Breast epithelium (tissue), 3 donors: Measurements from ENCODE around the gene THSD4.

ENCODE experiments used
- POLR2A ChIP-seq: fragments of 450-650 bp; IDR thresholded peaks from one replicate; pipeline ENCODE4 v1.6.1; 2016; ENCODE audit warnings: antibody characterized with exemption, mild to moderate bottlenecking, moderate library complexity
- POLR2AphosphoS5 ChIP-seq, 3 donors: sonication (generic); formaldehyde crosslinking; IDR thresholded peaks; one replicate each; pipeline ENCODE4 v1.6.1; 2017; ENCODE audit warnings: antibody characterized with exemption in 3 of 3
- TF ChIP-seq, protein P1 (sequence below), 3 donors: fragments of 450-650 bp; IDR thresholded peaks; one replicate each; pipeline ENCODE4 v1.5.1; 2016 to 2017; ENCODE audit warnings: antibody characterized with exemption in 3 of 3, mild to moderate bottlenecking in 3 of 3, moderate library complexity in 3 of 3

- TF ChIP-seq POLR2AphosphoS5 (IDR thresholded peaks at IDR 0.05), result no peak
- TF ChIP-seq, protein P1, sequence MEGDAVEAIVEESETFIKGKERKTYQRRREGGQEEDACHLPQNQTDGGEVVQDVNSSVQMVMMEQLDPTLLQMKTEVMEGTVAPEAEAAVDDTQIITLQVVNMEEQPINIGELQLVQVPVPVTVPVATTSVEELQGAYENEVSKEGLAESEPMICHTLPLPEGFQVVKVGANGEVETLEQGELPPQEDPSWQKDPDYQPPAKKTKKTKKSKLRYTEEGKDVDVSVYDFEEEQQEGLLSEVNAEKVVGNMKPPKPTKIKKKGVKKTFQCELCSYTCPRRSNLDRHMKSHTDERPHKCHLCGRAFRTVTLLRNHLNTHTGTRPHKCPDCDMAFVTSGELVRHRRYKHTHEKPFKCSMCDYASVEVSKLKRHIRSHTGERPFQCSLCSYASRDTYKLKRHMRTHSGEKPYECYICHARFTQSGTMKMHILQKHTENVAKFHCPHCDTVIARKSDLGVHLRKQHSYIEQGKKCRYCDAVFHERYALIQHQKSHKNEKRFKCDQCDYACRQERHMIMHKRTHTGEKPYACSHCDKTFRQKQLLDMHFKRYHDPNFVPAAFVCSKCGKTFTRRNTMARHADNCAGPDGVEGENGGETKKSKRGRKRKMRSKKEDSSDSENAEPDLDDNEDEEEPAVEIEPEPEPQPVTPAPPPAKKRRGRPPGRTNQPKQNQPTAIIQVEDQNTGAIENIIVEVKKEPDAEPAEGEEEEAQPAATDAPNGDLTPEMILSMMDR (IDR thresholded peaks at IDR 0.05), result no peak
- TF ChIP-seq POLR2A, result no peak
Measured at GRCh38 chr15:71232411-71232810, 117.1 kb downstream of the THSD4 start.
